Activated CD4-positive, alpha-beta T cell treated with anti-CD3 and anti-CD28 coated beads for 1 hour (primary cell): Measurements from ENCODE around the gene LRRC39.
"Not testable (repeated sequence)": the region's sequence is repeated elsewhere in the genome, so short reads cannot be mapped to it uniquely, and the experiment has no call there.

ENCODE experiments used
- DNase-seq: peaks from one replicate; pipeline ENCODE4 v3.0.0-alpha.2; 2020

The LRRC39 gene

DNA sequence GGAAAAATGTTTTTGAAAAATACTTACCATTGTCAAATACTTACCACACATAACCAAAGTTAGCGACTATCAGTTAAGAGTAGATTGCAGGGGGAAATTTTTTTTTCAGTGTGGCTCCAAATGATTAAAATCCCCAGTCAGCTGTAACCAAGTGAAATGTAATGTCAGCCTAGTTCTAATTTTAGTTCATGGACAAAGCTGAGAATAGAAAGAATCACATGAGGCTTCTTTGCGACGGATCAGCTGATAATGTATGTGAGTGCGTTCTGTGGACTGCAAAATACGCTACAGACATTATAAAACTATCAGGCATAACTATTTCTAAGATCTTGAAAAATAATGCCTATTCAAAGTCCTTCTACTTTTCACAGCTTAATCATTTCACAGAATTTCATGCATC is at the start of gene LRRC39:
Gene LRRC39 (minus strand): TSS at position 166 of the 400 bp plus-strand sequence. CDS start 9,740 bp downstream, outside the sequence.
- no peak for DNase-seq

DNA sequence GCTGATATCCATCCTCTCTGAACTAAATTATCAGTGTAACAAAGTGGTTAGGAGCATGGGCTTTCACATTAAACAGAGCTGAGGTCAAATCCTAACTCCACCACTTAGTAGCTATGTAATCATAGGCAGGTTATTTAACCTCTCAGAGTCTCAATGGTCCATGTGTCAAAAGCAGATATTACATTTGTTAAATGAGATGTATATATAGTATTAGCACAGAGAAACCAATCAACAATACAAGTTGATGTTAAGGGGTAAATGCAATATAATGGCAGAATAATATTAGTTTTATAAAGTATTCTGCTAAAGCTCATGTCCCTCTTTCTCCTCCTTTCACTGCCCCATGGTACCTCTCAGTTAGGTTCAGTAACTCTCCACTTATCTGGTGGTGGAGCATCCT is 44.4 kb upstream of the LRRC39 start:
- no peak for DNase-seq

DNA sequence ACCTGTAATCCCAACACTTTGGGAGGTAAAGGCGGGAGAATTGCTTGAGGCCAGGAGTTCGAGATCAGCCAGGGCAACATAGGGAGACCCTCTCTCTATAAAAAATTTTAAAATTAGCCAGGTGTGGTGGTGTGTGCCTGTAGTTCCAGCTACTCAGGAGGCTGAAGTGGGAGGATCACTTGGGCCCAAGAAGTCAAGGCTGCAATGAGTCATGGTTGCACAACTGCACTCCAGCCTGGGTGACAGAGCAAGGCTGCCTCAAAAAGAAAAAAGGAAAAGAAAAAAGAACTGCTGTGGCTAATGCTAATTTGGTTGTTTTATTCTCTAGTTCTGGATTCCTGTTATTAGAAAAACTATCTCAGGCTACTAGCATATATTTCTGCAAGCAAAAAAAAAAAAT is 41.8 kb upstream of the LRRC39 start:
- no peak for DNase-seq

DNA sequence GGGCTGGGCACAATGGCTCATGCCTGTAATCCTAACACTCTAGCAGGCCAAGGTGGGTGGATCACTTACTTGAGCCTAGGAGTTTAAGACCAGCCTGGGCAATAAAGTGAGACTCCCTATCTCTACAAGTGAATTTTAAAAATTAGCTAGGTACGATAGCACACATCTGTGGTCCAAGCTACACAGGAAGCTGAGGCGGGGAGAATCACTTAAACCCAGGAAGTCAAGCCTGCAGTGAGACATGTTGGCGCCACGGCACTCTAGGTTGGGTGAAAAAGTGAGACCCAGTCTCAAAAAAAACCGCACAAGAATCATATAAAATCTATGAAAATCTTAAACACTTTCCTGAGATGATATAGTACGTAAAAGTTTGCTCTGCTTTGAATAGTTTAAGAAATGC is 41.4 kb upstream of the LRRC39 start:
- DNase-seq: no peak

DNA sequence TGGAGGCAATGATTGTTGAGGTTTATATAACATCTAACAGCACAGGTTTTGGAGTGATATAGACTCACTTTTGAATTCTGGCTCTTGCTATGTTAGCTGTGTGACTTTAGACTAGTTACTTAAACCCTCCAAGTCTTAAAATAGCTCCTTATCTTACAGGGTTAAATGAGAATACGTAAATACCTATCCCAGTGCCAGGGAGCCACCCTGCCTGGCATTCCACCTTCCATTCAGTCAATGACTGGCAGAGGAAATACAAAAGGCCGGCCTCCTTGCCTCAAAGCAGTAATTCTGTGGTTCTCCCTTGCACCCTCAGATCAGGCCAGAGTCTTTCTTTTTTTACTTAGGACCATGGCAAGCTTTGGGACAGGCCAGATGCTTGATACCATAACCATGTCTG is 39.8 kb upstream of the LRRC39 start:
- DNase-seq: no peak

DNA sequence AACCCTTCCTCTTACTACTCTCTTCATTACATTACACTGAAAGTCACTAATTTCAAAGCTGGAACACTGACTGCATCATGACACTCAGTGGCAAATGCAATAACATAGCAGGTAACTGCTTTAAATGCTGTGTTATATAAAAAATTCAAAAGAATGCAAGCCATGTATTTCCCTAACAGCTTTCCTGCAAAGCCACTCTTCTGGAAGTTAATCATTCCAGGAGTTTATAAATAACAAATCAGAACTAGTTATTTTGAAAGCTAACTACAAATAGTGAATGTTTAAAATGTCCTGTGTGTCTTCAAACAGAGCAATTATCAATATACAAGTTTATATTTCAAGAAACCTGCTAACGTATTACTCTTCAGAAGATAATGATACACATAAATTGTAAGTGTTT is 37.0 kb upstream of the LRRC39 start:
- DNase-seq: no peak

DNA sequence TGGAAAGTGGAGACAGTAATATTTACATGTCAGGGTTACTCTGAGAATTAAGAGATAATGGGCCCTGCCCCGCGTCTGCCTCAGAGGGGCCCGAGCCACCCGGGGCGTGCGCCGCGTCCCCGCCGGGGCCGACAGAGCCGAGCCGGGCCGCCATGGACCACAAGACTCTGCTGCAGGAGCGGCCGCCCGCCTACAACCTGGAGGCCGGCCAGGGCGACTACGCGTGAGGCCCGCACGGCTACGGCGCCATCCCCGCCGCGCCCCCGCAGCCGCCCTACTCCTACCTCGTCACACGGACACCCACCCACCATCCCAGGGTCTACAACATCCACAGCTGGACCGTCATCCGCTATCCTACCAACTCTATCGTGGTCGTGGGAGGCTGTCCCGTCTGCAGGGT is 35.1 kb upstream of the LRRC39 start:
- DNase-seq: no peak

DNA sequence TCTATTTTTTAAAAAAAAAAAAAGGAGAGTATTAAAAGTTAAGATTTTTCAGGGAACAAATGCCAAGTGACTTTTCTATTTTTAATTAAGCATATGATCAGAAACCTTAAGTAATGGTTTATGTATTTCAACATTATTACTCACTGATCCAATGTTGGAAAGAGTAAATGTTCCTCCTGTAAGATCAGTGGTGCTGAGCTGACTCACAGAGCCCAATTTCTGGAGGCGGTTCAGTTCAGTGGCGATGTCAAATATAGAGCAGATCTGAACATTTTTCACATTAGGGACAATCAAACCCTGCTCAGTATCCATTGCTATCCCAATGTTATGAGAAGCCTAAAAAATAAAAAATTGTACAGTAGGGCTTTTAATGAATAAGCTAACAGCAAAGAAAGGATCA is 28.2 kb upstream of the LRRC39 start:
- DNase-seq: no peak

DNA sequence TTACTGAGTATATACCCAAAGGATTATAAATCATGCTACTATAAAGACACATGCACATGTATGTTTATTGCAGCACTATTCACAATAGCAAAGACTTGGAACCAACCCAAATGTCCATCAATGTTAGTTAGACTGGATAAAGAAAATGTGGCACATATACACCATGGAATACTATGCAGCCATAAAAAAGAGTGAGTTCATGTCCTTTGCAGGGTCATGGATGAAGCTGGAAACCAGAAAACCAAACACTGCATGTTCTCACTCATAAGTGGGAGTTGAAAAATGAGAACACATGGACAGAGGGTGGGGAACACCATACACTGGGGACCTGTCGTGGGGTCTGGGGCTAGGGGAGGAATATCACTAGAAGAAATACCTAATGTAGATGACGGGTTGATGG is 27.5 kb upstream of the LRRC39 start:
- DNase-seq: not testable (repeated sequence)

DNA sequence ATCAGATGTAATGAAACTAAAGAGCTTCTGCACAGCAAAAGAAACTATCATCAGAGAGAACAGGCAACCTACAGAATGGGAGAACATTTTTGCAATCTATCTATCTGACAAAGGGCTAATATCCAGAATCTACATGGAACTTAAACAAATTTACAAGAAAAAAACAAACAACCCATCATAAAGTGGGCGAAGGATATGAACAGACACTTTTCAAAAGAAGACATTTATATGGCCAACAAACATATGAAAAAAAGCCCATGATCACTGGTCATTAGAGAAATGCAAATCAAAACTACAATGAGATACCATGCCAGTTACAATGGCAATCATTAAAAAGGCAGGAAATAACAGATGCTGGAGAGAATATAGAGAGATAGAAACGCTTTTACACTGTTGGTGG is 27.0 kb upstream of the LRRC39 start:
- DNase-seq: not testable (repeated sequence)

DNA sequence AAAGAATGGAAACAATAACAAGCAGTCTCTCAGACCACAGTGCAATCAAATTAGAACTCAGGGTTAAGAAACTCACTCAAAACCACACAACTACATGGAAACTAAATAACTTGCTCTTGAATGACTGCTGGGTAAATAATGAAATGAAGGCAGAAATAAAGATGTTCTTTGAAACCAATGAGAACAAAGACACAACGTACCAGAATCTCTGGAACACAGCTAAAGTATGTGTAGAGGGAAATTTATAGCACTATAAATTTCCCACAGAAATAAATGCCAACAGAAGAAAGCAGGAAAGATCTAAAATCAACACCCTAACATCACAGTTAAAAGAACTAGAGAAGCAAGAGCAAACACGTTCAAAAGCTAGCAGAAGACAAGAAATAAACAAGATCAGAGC is 24.6 kb upstream of the LRRC39 start:
- not testable (repeated sequence) for DNase-seq

DNA sequence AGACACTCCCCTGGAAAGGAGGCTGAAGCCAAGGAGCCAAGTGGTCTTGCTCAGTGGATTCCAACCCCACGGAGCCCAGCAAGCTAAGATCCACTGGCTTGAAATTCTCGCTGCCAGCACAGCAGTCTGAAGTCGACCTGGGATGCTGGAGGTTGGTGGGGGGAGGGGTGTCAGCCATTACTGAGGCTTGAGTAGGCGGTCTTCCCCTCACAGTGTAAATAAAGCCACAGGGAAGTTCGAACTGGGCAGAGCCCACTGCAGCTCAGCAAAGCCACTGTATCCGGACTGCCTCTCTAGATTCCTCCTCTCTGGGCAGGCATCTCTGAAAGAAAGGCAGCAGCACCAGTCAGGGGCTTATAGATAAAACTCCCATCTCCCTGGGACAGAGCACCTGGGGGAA is 22.0 kb upstream of the LRRC39 start:
- DNase-seq: not testable (repeated sequence)

DNA sequence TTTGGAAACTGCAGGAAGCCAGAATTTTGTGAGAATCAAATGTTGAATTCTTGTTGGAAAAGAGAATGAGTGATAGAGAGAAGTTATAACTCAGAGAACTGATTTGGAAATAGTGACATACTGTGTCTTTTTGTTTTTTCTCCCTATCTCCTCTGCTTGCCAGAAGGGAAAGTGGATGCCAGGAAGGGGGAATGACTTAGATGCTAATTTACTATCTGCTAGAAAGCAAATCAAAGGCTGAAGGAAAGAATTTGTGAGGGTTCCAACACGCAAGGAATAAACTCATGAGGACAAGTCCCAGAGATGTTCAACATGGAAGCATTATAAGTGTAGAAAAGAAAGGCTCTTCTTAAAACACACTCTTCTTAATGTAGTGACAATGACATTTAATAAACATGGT is 20.5 kb upstream of the LRRC39 start:
- DNase-seq: no peak

DNA sequence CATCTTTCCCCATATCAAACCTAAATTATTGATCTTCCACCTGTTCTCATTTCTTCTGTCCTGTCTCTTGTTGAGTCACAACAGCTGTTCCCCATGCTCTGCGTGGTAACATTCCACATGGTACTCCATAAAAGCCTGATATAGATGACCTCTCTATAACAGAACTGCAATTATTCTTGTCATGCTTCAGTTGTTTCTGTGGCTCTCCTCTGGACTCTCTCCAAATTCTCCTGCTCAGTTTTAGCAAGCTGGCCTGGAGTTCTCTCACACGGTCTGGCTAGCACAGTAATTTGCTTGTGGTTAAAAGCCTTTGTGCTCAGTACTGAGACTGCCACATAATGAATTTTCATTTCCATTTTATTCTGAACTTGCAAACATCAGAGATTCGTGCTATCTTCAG is 10.6 kb upstream of the LRRC39 start:
- DNase-seq: no peak

DNA sequence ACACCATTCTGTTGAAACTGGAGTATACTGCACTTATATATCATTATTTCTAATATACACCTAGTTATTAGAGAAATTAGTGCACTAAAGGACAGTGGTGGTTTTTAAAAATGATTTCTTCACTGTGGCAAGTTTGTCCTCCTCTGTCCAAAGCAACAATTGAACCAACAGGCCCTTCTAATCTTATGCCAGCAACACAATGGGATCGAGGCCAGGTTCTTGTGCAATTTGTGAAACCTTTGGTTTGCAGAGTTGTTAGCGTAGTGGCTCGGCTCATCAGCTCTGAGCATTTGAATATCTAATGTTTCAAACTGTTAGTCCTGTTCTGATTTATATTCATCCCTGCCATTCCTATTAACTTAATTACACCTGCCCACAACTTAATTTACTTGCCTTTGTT is 9.9 kb upstream of the LRRC39 start:
- DNase-seq: no peak

DNA sequence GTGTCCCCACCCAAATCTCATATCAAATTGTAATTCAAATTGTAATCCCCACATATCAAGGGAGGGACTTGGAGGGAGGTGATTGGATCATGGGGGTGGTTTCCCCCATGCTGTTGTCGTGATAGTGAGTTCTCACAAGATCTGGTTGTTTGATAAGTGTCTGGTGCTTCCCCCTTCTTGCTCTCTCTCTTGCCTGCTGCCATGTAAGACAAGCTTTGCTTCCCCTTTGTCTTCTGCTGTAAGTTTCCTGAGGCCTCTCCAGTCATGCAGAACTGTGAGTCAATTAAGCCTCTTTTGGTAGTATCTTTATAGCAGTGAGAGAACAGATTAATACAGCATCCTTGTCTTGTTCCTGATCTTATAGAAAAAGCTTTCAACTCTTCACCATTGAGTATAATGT is 6.5 kb upstream of the LRRC39 start:
- no peak for DNase-seq

DNA sequence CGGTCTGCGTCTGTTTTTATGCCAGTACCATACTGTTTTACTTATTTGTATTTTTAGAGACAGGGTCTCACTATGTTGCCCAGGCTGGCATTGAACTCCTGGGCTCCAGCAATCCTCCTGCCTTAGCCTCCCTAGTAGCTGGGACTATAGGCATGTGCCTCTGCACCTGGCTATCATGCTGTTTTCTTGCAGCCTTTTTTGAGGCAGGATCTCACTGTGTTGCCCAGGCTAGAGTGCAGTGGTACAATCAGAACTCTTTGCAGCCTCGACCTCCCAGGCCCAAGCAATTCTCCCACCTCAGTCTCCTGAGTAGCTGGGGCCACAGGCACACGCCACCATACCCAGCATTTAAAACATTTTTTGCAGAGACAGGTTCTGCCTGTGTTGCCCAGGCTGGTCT is 5.3 kb upstream of the LRRC39 start:
- DNase-seq: no peak

DNA sequence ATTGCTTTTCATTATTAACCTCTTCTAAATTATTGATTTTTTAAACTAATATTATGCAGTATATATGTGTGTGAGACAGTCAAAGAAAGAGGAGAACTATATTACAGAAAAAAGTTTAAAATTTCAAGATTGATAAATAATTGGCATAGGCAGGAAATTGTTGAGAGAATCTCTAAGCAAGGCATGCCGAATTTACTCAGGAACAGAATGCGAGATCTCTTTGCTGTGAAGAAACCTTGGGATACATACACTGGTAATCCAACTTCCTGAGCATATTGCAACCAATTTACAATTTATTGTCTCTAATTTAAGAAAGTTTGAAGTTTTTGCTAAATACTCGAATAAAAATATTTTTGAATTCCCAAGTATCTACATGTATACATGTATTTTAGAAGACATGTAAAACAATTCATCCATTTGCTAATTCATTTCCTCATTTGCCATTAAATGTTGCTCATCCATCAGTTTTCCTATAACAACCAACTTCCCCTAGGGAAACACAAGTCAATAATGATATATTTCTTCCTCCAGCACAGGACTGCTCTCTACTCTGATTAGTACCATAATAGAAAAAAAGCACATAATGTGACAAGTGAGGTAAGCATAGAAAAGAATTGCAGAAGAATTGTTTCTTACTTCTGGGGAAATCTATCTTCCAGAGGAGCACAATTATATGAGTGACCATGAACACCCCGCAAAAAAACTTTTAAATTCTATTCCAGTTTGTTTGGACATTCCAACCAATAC is 588 bp downstream of the LRRC39 start:
- DNase-seq: no peak

DNA sequence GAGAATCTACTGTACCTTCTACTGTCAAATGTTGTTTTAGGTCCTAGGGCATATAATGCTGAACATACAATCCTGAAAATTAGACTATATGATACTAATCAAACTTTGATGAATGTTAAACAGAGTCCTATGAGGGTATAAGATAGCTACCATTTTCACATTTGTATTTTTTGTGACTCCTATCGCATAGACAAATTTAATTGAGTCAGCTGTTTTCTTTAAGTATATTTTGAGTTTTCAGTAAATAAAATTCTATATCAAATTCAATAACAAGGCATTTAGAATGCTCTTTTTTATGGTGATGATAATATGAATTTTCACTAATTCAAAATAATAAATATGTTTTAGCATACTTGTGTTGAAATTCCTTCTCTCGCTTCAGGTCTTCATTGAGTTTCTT is 10.0 kb downstream of the LRRC39 start:
- DNase-seq: no peak

DNA sequence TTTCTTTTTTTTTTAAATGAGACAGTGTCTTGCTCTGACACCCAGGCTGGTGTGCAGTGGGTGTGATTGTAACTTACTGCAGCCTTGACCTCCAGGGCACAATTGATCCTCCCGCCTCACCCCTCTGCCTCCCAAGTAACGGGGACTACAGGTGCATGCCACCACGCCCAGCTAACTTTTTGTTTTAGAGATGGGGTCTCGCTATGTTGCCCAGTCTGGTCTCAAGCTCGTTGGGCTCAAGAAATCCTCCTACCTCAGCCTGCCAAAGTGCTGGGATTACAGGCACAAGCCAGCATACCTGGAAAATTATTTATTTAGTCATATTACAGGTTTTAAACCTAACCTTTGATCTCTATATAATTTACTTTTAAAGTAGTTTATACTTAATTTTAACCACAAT is 13.4 kb downstream of the LRRC39 start:
- DNase-seq: no peak

DNA sequence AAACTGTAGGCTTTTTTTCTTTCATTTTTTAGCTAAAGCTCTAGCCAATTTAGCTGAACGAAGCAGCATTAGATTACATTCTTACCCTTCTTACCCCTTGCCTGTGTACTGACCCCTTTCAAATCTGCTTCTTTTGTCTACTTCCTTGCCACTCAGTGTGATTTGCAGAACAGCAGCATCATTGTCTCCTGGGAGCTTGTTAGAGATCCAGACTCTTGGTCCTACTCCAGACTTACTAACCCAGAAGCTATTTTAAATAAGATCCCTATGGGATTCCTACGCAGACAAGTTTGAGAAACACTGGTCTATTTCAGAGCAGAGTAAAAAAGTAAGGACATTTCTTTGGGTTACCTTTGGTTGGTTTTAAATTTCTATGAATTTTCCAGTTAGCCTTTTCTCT is 13.8 kb downstream of the LRRC39 start:
- no peak for DNase-seq

DNA sequence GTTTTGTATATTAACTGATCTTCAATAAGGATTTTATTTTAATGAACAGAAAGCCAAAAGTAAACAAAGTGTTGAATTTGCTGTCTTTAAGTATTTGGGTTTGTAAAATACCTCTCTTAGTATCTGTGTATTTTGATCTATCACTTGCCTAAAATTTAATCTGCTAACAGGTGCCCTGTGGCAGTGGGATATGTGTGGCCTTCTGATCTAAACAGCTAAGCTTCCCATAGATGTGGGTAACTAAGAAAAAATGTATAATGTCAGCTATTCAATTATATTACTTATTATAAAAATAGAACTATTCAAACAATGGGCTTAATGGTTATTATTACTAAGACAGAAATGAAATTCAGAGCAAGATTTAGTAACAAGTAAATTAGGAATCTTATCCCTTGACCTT is 15.2 kb downstream of the LRRC39 start:
- no peak for DNase-seq

DNA sequence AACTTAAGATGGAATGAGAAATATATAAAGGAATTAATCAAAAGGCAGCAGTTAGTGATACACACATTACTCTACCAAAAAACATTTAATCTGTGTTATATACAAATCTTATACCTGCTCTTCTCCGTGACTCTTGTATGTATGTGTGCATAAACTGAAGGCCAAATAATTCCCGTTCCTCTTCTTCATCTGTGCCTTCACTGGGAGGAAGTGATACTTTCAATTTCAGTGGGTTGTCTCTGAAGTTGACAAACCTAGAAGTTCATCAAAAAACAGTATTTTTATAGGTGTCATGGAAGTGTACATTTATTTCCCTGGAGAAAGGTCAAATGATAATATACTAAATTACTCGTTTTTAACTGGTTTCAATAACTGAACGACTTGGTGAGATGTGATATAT is 25.8 kb downstream of the LRRC39 start:
- DNase-seq: no peak

DNA sequence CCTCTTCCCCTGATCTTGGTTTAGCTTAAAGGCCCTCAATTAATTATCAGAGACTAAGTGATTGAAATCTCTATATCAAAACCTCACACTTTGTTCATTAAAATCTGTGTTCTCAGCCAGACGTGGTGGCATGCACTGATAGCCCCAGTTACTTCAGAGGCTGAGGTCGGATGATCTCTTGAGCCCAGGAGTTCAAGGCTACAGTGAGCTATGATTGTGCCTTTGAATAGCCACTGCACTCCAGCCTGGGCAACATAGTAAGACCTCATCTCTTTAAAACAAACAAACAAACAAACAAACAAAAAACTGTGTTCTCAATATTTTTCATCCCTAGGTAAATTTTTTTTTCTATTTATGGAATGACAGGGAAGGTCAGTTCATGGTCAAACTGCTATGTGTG is 26.4 kb downstream of the LRRC39 start:
- no peak for DNase-seq

DNA sequence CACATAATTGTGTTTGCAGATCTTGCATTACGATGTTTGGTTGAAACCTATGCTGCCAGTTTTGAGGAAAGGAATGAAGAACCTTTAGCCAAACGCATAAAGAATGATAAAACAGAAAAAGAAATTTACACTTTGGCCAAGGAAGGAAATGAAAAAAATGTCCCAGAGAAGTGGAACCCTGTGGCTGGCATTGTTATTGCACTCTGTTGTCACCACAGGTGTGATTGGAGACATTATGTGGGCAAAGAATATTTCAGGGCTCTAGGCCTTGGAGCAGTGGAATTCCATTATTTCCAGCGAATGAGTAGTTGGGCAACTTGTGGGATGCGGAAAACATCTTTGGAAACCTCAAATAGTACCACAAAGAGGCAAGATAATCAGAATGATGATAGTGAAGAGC is 30.2 kb downstream of the LRRC39 start:
- DNase-seq: no peak

DNA sequence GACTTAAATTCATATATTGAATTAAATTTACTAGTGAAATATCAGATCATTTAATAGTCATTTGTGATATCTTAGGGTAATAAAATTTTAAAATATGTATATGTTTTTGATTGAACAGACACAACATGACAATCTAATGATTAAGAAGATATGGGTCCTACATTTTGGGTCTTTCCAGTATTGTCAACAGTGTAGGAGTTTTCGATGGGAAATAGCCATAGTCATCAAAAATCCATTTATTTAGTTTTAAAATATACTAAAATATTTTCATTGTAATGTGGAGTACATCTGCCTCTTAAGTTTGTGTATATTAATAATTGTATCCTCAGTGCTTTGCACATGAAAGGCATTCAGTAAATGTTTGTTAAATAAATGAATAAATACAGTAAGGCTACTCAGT is 31.1 kb downstream of the LRRC39 start:
- no peak for DNase-seq
